Measurements from ENCODE around the gene CACNG8.

CACNG8 gene

GRCh38 chr19:53991224-53992113 is 28.7 kb downstream of the CACNG8 start, which contains the start of gene CACNG6:
CACNG6 (plus strand) TSS chr19:53991637; CDS start chr19:53992878, 1,241 bp downstream.
- H3K4me3 ChIP-seq (replicated peaks; ENCODE audit: low read depth, low read length): no peak within 1 kb of the TSS
- TF ChIP-seq, protein P1, sequence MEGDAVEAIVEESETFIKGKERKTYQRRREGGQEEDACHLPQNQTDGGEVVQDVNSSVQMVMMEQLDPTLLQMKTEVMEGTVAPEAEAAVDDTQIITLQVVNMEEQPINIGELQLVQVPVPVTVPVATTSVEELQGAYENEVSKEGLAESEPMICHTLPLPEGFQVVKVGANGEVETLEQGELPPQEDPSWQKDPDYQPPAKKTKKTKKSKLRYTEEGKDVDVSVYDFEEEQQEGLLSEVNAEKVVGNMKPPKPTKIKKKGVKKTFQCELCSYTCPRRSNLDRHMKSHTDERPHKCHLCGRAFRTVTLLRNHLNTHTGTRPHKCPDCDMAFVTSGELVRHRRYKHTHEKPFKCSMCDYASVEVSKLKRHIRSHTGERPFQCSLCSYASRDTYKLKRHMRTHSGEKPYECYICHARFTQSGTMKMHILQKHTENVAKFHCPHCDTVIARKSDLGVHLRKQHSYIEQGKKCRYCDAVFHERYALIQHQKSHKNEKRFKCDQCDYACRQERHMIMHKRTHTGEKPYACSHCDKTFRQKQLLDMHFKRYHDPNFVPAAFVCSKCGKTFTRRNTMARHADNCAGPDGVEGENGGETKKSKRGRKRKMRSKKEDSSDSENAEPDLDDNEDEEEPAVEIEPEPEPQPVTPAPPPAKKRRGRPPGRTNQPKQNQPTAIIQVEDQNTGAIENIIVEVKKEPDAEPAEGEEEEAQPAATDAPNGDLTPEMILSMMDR (IDR thresholded peaks at IDR 0.05; ENCODE audit: insufficient read depth, low read length, poor library complexity, severe bottlenecking): no peak
- H3K36me3 ChIP-seq (ENCODE audit: control insufficient read depth, insufficient read depth, low read length): no peaks in the 10 kb centered on the region
- no peaks in the 10 kb centered on the region; the same call in 1 of the 2 replicates for H3K27me3 ChIP-seq (replicated peaks; ENCODE audit: control insufficient read depth, insufficient read depth, low read length)
- no peak for DNase-seq (ENCODE audit: extremely low read depth, insufficient read length)

DNA sequence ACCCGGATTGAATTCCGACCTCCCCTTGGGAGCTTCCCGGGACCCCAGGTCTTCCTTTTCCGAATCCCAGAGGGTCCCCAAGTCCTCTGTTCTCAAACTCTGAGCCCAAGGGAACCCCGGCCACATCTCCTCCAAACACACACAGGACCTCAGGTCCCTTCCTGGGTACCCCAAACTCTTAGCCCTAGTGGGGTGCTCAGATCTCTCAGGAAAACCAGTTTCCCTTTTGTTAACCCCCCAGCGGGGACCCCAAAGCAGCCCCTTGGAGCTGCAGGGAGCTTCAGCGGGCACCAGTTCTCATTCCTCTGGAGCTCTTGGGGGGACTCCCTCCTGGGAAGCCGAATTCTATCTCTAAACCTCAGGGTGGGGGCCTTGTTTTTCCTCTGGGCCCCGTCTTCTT is 29.5 kb downstream of the CACNG8 start:
- Histone ChIP-seq H3K27me3 (replicated peaks; ENCODE audit: control insufficient read depth, insufficient read depth, low read length) (no peaks in the 10 kb centered on the region; the same call in 1 of the 2 replicates), H3K36me3 (ENCODE audit: control insufficient read depth, insufficient read depth, low read length) (no peaks in the 10 kb centered on the region), H3K4me3 (replicated peaks; ENCODE audit: low read depth, low read length) (no peak overlapping the region)
- no peak for DNase-seq (ENCODE audit: extremely low read depth, insufficient read length)
- TF ChIP-seq, protein P1 (IDR thresholded peaks at IDR 0.05; ENCODE audit: insufficient read depth, low read length, poor library complexity, severe bottlenecking): no peak

GRCh38 chr19:53992815-53993214 is 30.1 kb downstream of the CACNG8 start:
- DNase-seq (ENCODE audit: extremely low read depth, insufficient read length): no peak
- Histone ChIP-seq H3K36me3 (ENCODE audit: control insufficient read depth, insufficient read depth, low read length) (no peaks in the 10 kb centered on the region), H3K4me3 (replicated peaks; ENCODE audit: low read depth, low read length) (no peak overlapping the region), H3K27me3 (replicated peaks; ENCODE audit: control insufficient read depth, insufficient read depth, low read length) (no peaks in the 10 kb centered on the region; the same call in 1 of the 2 replicates)
- TF ChIP-seq, protein P1 (IDR thresholded peaks at IDR 0.05; ENCODE audit: insufficient read depth, low read length, poor library complexity, severe bottlenecking): no peak

DNA sequence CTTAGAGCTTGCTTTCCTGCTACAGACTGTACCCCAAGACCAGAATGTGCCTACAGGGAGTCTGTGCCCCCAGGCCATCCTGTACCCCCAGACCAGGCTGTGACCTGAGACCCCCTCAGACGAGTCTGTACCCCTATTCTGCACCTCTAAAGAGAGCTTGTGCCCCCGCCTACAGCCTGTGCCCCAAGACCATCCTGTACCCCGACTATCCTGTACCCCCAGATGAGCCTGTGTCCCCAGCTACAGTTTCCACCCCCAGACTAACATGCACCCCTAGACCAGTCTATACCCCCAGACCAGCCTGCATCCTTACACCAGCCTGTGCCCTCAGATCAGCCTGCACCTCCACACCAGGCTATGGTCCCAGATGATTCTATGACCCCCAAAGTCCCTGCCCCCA is 30.7 kb downstream of the CACNG8 start:
- no peak for DNase-seq (ENCODE audit: extremely low read depth, insufficient read length)
- no peaks in the 10 kb centered on the region for H3K36me3 ChIP-seq (ENCODE audit: control insufficient read depth, insufficient read depth, low read length)
- H3K4me3 ChIP-seq (replicated peaks; ENCODE audit: low read depth, low read length): no peak overlapping the region
- no peaks in the 10 kb centered on the region; the same call in 1 of the 2 replicates for H3K27me3 ChIP-seq (replicated peaks; ENCODE audit: control insufficient read depth, insufficient read depth, low read length)
- TF ChIP-seq, protein P1 (IDR thresholded peaks at IDR 0.05; ENCODE audit: insufficient read depth, low read length, poor library complexity, severe bottlenecking): no peak

- TF ChIP-seq, protein P1 (IDR thresholded peaks at IDR 0.05; ENCODE audit: insufficient read depth, low read length, poor library complexity, severe bottlenecking): no peak
- Histone ChIP-seq H3K4me3 (replicated peaks; ENCODE audit: low read depth, low read length) (no peak overlapping the region), H3K36me3 (ENCODE audit: control insufficient read depth, insufficient read depth, low read length) (no peaks in the 10 kb centered on the region), H3K27me3 (replicated peaks; ENCODE audit: control insufficient read depth, insufficient read depth, low read length) (no peaks in the 10 kb centered on the region; the same call in 1 of the 2 replicates)
- no peak for DNase-seq (ENCODE audit: extremely low read depth, insufficient read length)
These were observed 32.1 kb downstream of the CACNG8 start for GRCh38 chr19:53994811-53995210.
